ENCODE results near the gene FOXN3. TPM values are rescaled to one million over a fixed set of nuclear protein-coding genes. Genes with fewer than 3 reads are reported as not detected.

Gene FOXN3
- total RNA-seq, 4 donors from 2014 or later, result 98.7 to 116 (median 103) TPM

DNA sequence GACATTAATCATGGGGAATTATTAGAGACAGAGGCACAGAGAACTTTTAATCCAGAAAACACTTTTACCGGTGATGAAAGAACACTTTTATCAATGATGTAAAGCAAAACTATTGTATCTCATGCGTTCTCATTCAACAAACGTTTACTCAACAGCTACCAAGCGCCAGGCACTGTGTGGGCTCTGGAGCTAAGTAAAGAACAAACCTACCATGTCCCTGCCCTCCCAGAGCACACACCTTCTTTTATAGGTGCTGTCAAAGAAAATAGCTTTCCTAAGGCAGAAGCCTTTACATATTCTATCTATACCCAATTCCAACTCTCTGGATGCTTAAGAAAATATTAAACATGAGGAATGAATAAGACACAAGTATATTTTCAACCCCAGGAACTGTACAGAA lies 91.1 kb downstream of the FOXN3 start:
- Histone ChIP-seq H3K27ac (no peak overlapping the region), H3K27me3 (no peaks in the 10 kb centered on the region), H3K36me3 (peaks cover 0 to 7% (median 0%) of the 10 kb centered on the region in 3 donors), H3K4me3 (no peak overlapping the region), H3K4me1 (peaks cover 0 to 23% (median 4%) of the 10 kb centered on the region in 4 donors), H3K9me3 (no peaks in the 10 kb centered on the region)
- 85% methylated on average over 4 of the region's 4 CpGs for WGBS, 2 donors
- DNase-seq (ENCODE audit: low spot score in 2 of 2), result no peak
- no peak for TF ChIP-seq POLR2A (IDR thresholded peaks at IDR 0.05)
- no peak for TF ChIP-seq CTCF (IDR thresholded peaks at IDR 0.05)
- TF ChIP-seq EP300 (IDR thresholded peaks at IDR 0.05), result no peak

GRCh38 chr14:89325299-89325883 lies 91.6 kb downstream of the FOXN3 start:
- H3K27ac ChIP-seq, result no peak overlapping the region
- H3K4me3 ChIP-seq, result no peak overlapping the region
- H3K4me1 ChIP-seq, result peaks cover 0 to 23% (median 3%) of the 10 kb centered on the region in 4 donors
- TF ChIP-seq POLR2A (IDR thresholded peaks at IDR 0.05) (no peak), CTCF (IDR thresholded peaks at IDR 0.05) (no peak), EP300 (IDR thresholded peaks at IDR 0.05) (no peak)
- no peaks in the 10 kb centered on the region for H3K9me3 ChIP-seq
- WGBS, 2 donors, result 91 to 100% methylated on average over 2 of the region's 2 CpGs
- H3K27me3 ChIP-seq, result no peaks in the 10 kb centered on the region
- DNase-seq (ENCODE audit: low spot score in 2 of 2), result no peak
- peaks cover 0 to 7% (median 0%) of the 10 kb centered on the region in 3 donors for H3K36me3 ChIP-seq

DNA sequence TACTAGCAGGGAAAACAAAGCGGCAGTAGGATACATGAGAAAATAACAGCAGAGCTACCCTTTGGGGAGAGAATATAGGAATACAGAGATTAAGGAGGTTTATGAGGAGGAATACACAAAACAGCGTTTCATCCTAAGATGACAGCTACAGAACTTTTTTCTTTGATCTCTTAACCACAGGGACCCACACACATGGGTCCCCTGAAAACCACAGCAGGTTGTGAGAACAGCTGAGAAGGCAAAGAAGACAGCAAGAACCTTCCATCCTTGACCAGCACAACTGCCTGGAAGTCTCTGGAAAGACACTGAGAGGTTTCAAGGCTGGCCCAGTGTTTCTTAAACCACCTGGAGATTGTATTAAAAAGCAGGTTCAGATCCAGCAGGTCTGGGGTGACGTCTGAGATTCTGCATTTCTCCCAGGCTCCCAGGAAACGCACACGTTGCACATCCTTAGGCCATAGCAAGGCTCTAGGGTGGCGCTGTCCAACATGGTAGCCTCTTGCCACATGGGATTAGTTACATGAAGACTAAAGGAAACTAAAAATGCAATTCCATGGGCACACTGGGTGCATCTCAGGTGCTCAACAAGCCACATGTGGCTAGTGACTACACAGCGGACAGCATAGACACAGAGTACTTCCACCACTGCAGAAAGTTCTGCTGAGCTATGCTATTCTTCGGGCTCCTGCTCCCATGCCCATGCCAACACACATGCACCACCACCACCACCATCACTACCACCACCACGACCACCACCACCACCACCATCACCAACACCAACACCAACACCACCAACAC lies 92.3 kb downstream of the FOXN3 start:
- H3K27ac ChIP-seq, result no peak overlapping the region
- no peak for TF ChIP-seq CTCF (IDR thresholded peaks at IDR 0.05)
- no peaks in the 10 kb centered on the region for H3K9me3 ChIP-seq
- whole genome bisulfite sequencing, 2 donors, result 93% methylated on average over 9 of the region's 9 CpGs
- H3K27me3 ChIP-seq, result no peaks in the 10 kb centered on the region
- H3K4me1 ChIP-seq, result peaks cover 0 to 16% (median 0%) of the 10 kb centered on the region in 4 donors
- no peak for DNase-seq (ENCODE audit: low spot score in 2 of 2)
- H3K36me3 ChIP-seq, result peaks cover 0 to 7% (median 0%) of the 10 kb centered on the region in 3 donors
- H3K4me3 ChIP-seq, result no peak overlapping the region

DNA sequence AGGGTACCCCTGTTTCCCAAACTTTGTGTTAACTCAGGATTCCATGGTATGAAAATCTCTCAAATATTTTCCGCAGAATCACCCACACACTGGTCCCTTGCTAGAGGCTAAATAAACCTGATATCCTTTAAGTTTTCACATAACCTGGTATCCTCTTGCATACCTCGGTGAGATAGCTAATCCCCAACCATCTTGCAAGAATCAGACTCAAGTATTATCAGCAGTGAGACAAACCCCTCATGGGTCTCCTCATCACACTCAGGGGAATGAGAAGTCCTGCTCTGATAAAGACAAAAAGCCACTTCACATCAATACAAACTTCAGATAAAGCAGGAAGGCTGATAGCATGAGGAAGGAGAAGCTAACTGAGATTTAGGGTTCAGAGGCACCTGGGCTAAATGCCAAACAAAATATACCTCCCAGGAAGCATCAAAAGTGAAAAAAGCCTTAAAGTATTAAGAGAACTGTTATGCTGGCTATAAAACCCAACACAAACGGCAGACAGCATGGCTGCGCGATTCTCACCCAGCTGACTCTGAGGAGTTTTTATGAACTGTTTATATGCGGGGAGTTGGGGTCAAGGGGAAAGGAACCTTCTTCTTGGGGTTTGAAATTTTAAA lies 96.5 kb downstream of the FOXN3 start:
- no peak for TF ChIP-seq EP300 (IDR thresholded peaks at IDR 0.05)
- Histone ChIP-seq H3K27ac (no peak overlapping the region), H3K36me3 (peaks cover 0 to 5% (median 0%) of the 10 kb centered on the region in 3 donors), H3K9me3 (no peaks in the 10 kb centered on the region), H3K4me1 (peaks cover 0 to 16% (median 0%) of the 10 kb centered on the region in 4 donors), H3K27me3 (no peaks in the 10 kb centered on the region), H3K4me3 (no peak overlapping the region)
- 73% methylated on average over 6 of the region's 6 CpGs for WGBS, 2 donors
- DNase-seq (ENCODE audit: low spot score in 2 of 2), result no peak

DNA sequence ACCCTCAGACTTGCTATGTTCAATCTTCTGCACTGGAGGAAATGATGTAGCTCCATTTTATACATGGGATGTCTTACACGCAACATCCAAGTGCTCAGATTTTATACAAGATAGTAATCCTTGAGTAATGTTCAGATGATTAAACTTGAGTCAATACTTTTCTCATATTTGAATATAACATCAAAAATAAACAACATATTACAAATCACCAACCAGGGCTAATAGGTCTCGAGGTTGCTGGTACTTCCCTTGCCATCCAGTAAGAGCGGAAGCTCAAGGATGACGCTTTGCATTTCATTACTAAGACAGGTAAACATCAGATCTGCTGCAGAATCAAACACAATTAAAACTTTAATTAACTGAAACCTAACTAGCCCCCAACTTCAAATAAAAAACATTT lies 97.3 kb downstream of the FOXN3 start:
- WGBS, 2 donors, result 96 to 99% methylated on average over 4 of the region's 4 CpGs
- Histone ChIP-seq H3K36me3 (peaks cover 0 to 4% (median 0%) of the 10 kb centered on the region in 3 donors), H3K9me3 (no peaks in the 10 kb centered on the region), H3K4me3 (no peak overlapping the region), H3K27me3 (no peaks in the 10 kb centered on the region), H3K4me1 (peaks cover 0 to 16% (median 0%) of the 10 kb centered on the region in 4 donors), H3K27ac (no peak overlapping the region)
- TF ChIP-seq CTCF (IDR thresholded peaks at IDR 0.05), result no peak
- no peak for DNase-seq (ENCODE audit: low spot score in 2 of 2)
